HepG2 (cell line): ENCODE results near the gene CACNA2D1. TPM values are rescaled to one million over a fixed set of nuclear protein-coding genes. Genes with fewer than 3 reads are reported as not detected.

Experiments used
- ATAC-seq: fragments of 200-7000 bp; cut with Tn5 transposase; 3 replicates; pipeline ENCODE4 v1.9.1; 2020; ENCODE audit warnings: mild to moderate bottlenecking, moderate library complexity
- BruUV-seq: library from RNA; stranded (reverse); fragments of 400-500 nt; replicated peaks from 2 replicates; lab custom pipeline; 2021; lab: Mats Ljungman, UMichigan
- CTCF ChIA-PET: fragments of 300-600 bp; formaldehyde crosslinking; extraction: SDS; loops from one replicate; lab custom pipeline; 2021; ENCODE audit warnings: low total read pairs, inconsistent platforms, low intra/inter-chr PET ratio; lab: Yijun Ruan, JAX
- POLR2A ChIA-PET: fragments of 350-600 bp; sonication (Branson Sonifier 250); formaldehyde crosslinking; loops from one replicate; lab custom pipeline; 2020; ENCODE audit warnings: antibody characterized with exemption, inconsistent platforms; lab: Yijun Ruan, JAX
- DNase-seq: peaks from one replicate; pipeline ENCODE4 v3.0.0-alpha.2; 2015; ENCODE audit warnings: low spot score
- FAIRE-seq: peaks from 3 replicates; lab custom pipeline; 2011; peaks lifted over from hg19 to GRCh38; lab: Jason Lieb, UNC
- H2AFZ ChIP-seq: one replicate; pipeline ENCODE4 v1.6.1; 2011; ENCODE audit warnings: low read length, inconsistent platforms
- H3K27ac ChIP-seq: fragments of 300-600 bp; 3 replicates; pipeline ENCODE4 v1.8.0; 2011; ENCODE audit warnings: mixed run types, mild to moderate bottlenecking, mixed read lengths, low read length, inconsistent platforms; ENCODE audit not compliant: insufficient read depth; ENCODE audit errors: extremely low read length
- H3K27me3 ChIP-seq, 2 experiments: fragments of 200-600 bp in 1 of 2; 2 replicates in 1 of 2; 3 replicates in 1 of 2; pipeline versions ENCODE4 v1.6.0 to v1.8.0; 2011; ENCODE audit warnings: low read length in 2 of 2, mild to moderate bottlenecking in 2 of 2, moderate library complexity in 2 of 2, inconsistent platforms in 1 of 2; ENCODE audit not compliant: insufficient read depth in 2 of 2, control insufficient read depth in 1 of 2
- H3K36me3 ChIP-seq, 2 experiments: fragments of 200-600 bp in 1 of 2; replicated peaks in 1 of 2; 2 replicates in 1 of 2; 3 replicates in 1 of 2; pipeline versions ENCODE4 v1.5.1 to v1.8.0; 2011; ENCODE audit warnings: low read length in 2 of 2, inconsistent platforms in 1 of 2; ENCODE audit not compliant: insufficient read depth in 2 of 2, control insufficient read depth in 1 of 2
- H3K4me1 ChIP-seq: 2 replicates; pipeline ENCODE4 v1.5.1; 2012; ENCODE audit warnings: low read length, inconsistent platforms; ENCODE audit not compliant: insufficient read depth
- H3K4me2 ChIP-seq: 2 replicates; pipeline ENCODE4 v1.6.0; 2011; ENCODE audit warnings: low read depth, low read length, inconsistent platforms
- H3K4me3 ChIP-seq, 3 experiments: fragments of 200-600 bp in 1 of 3; sonication (generic), shearing (Covaris generic) in 1 of 3; replicated peaks in 1 of 3; 2 replicates each; pipeline ENCODE4 v1.5.1; 2011 to 2016; ENCODE audit warnings: low read length in 3 of 3, inconsistent platforms in 2 of 3, low read depth in 2 of 3, mild to moderate bottlenecking in 2 of 3, control low read depth in 1 of 3, mixed read lengths in 1 of 3; ENCODE audit not compliant: insufficient read depth in 1 of 3
- H3K79me2 ChIP-seq: one replicate; pipeline ENCODE4 v1.6.1; 2011; ENCODE audit warnings: low read length, inconsistent platforms; ENCODE audit not compliant: insufficient read depth
- H3K9ac ChIP-seq: 2 replicates; pipeline ENCODE4 v1.6.0; 2011; ENCODE audit warnings: mild to moderate bottlenecking, low read depth, low read length, inconsistent platforms; ENCODE audit not compliant: insufficient read depth
- H3K9me3 ChIP-seq: 2 replicates; pipeline ENCODE4 v1.5.1; 2012; ENCODE audit warnings: mild to moderate bottlenecking, low read length
- H4K20me1 ChIP-seq: 2 replicates; pipeline ENCODE4 v1.6.0; 2011; ENCODE audit warnings: inconsistent platforms, mild to moderate bottlenecking, low read length, moderate library complexity; ENCODE audit not compliant: insufficient read depth
- BCL6 ChIP-seq: IDR thresholded peaks from 2 replicates; pipeline ENCODE4 v1.6.1; 2016; ENCODE audit warnings: missing genetic modification reagents, missing compliant biosample characterization
- ERF ChIP-seq: IDR thresholded peaks from 2 replicates; pipeline ENCODE4 v1.6.1; 2018; ENCODE audit warnings: missing biosample characterization, missing genetic modification reagents
- HNF1A ChIP-seq, 2 experiments: sonication (generic) in 1 of 2; formaldehyde crosslinking in 1 of 2; IDR thresholded peaks; 2 replicates each; pipeline versions ENCODE4 v1.4.0 to v1.6.1; 2016 to 2020; ENCODE audit warnings: borderline replicate concordance in 1 of 2, low read depth in 1 of 2, mild to moderate bottlenecking in 1 of 2, missing genetic modification reagents in 1 of 2
- MEIS1 ChIP-seq: sonication (generic); formaldehyde crosslinking; IDR thresholded peaks from 2 replicates; pipeline ENCODE4 v1.9.0; 2021; ENCODE audit warnings: mild to moderate bottlenecking, missing genetic modification reagents, moderate library complexity, borderline replicate concordance
- PHF21A ChIP-seq: sonication (generic); formaldehyde crosslinking; IDR thresholded peaks from 2 replicates; pipeline ENCODE4 v1.5.0; 2020; ENCODE audit warnings: mild to moderate bottlenecking, missing genetic modification reagents
- SNAI1 ChIP-seq: sonication (generic); formaldehyde crosslinking; IDR thresholded peaks from 2 replicates; pipeline ENCODE4 v1.5.0; 2020; ENCODE audit warnings: mild to moderate bottlenecking, missing genetic modification reagents, borderline replicate concordance
- SP4 ChIP-seq: sonication (generic); formaldehyde crosslinking; IDR thresholded peaks from 2 replicates; pipeline ENCODE4 v1.8.1; 2023; ENCODE audit warnings: mild to moderate bottlenecking, missing genetic modification reagents
- XBP1 ChIP-seq: sonication (generic); formaldehyde crosslinking; IDR thresholded peaks from 2 replicates; pipeline ENCODE4 v1.5.0; 2020; ENCODE audit warnings: missing genetic modification reagents
- ZKSCAN1 ChIP-seq: fragments of 150-350 bp; IDR thresholded peaks from 2 replicates; pipeline ENCODE4 v1.6.1; 2014; ENCODE audit warnings: low read length
- ZNF160 ChIP-seq: sonication (generic); formaldehyde crosslinking; IDR thresholded peaks from 2 replicates; pipeline ENCODE4 v1.8.0; 2022; ENCODE audit warnings: mild to moderate bottlenecking, inconsistent platforms, missing genetic modification reagents
- ZNF20 ChIP-seq: sonication (generic); formaldehyde crosslinking; IDR thresholded peaks from 2 replicates; pipeline ENCODE4 v1.4.0; 2020; ENCODE audit warnings: mild to moderate bottlenecking, moderate library complexity, missing genetic modification reagents
- ZNF296 ChIP-seq: sonication (generic); formaldehyde crosslinking; conservative IDR thresholded peaks from 2 replicates; pipeline ENCODE4 v1.5.0; 2020; ENCODE audit warnings: mild to moderate bottlenecking, missing genetic modification reagents
- ZNF446 ChIP-seq: sonication (generic); formaldehyde crosslinking; IDR thresholded peaks from 2 replicates; pipeline ENCODE4 v1.5.0; 2020; ENCODE audit warnings: mild to moderate bottlenecking, missing genetic modification reagents
- ZNF546 ChIP-seq: sonication (generic); formaldehyde crosslinking; conservative IDR thresholded peaks from 2 replicates; pipeline ENCODE4 v1.8.1; 2023; ENCODE audit warnings: mild to moderate bottlenecking, missing genetic modification reagents
- ZNF652 ChIP-seq: IDR thresholded peaks from 2 replicates; pipeline ENCODE4 v1.6.1; 2016; ENCODE audit warnings: low read depth, borderline replicate concordance
- WGBS: methylation state at CpG from one replicate; pipeline ENCODE4 v1.1.6; 2017; ENCODE audit warnings: low lambda C conversion rate; 5-methylcytosine and 5-hydroxymethylcytosine counted together
- in situ Hi-C: cut with HindIII; loops from 2 replicates; pipeline ENCODE4 v1.10.0; 2017; ENCODE audit warnings: low pct_unique_long_range_greater_than_20kb; ENCODE audit not compliant: extremely low pct_ligation_motif_present
- intact Hi-C: fragments of 100-400 bp; cut with micrococcal nuclease; formaldehyde crosslinking; loops from one replicate; pipeline ENCODE4 v1.10.0; 2022; ENCODE audit not compliant: unreplicated experiment
- polyA plus RNA-seq, 8 experiments: library from polyadenylated mRNA; depleted of rRNA in 3 of 8; stranded (reverse) in 7 of 8; unstranded in 1 of 8; fragments of >200 nt; fragmentation: Illumina TruSeq in 4 of 8; extraction: Trizol in 4 of 8; gene quantifications; 2 replicates each; pipeline versions ENCODE4 v1.2.1 to v1.2.3, GENCODE V29; 2011 to 2016; ENCODE audit warnings: low read depth in 4 of 8, missing spikeins in 1 of 8, mixed read lengths in 1 of 8; ENCODE audit not compliant: insufficient read depth in 1 of 8
- total RNA-seq, 5 experiments: library from RNA; depleted of rRNA; stranded (reverse); fragments of >200 nt; fragmentation: Illumina TruSeq; extraction: Trizol; gene quantifications; 2 replicates each; pipeline ENCODE4 v1.2.3, GENCODE V29; 2016; ENCODE audit warnings: low read depth in 1 of 5
- TF ChIP-seq, protein P1 (sequence below): sonication (generic); formaldehyde crosslinking; IDR thresholded peaks from 2 replicates; pipeline ENCODE4 v1.8.1; 2023; ENCODE audit warnings: mild to moderate bottlenecking, missing genetic modification reagents, borderline replicate concordance

The CACNA2D1 gene
- total and polyA plus RNA-seq, 2 of the 13 experiments (the other 11 are each of a cell fraction or from before 2014, with no cell fraction given): not detected

DNA sequence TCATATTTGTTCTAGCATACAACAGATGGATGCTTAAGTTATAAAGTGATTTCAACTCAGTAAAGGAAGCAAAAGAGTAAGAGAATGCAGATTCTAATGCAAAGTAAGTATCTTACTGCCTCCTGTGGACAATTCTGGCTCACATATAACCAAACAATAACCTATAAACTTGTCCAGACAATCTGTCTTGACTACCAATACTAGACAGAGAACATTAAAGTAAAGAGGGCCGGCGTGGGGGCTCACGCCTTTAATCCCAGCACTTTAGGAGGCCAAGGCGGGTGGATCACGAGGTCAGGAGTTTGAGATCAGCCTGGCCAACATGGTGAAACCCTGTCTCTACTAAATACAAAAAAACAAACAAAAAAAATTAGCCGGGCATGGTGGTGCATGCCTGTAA is 329.3 kb downstream of the CACNA2D1 start:
- H3K9ac ChIP-seq: no peak overlapping the region
- no peaks in the 10 kb centered on the region for H3K79me2 ChIP-seq
- H3K4me1 ChIP-seq: no peaks in the 10 kb centered on the region
- intact Hi-C loops: no loop called here
- 13% methylated on average over 6 of the region's 6 CpGs for WGBS
- H4K20me1 ChIP-seq: no peaks in the 10 kb centered on the region
- no peak overlapping the region for H3K4me2 ChIP-seq
- no peak for FAIRE-seq
- H3K4me3 ChIP-seq: no peak overlapping the region
- H2AFZ ChIP-seq: no peak overlapping the region
- CTCF ChIA-PET: no interaction called here
- POLR2A ChIA-PET: no interaction called here
- no peak overlapping the region for H3K27ac ChIP-seq
- in situ Hi-C loops: no loop called here
- DNase-seq: no peak
- TF ChIP-seq ZNF20 (CRISPR knock-in tag): no peak
- TF ChIP-seq ZNF446 (CRISPR knock-in tag): no peak
- TF ChIP-seq MEIS1: no peak
- no peak for TF ChIP-seq XBP1 (CRISPR knock-in tag)
- TF ChIP-seq BCL6 (CRISPR knock-in tag): no peak
- TF ChIP-seq ZNF546 (CRISPR knock-in tag): no peak
- TF ChIP-seq ERF (CRISPR knock-in tag): no peak
- no peak for TF ChIP-seq SNAI1 (CRISPR knock-in tag)
- no peak for TF ChIP-seq ZKSCAN1
- TF ChIP-seq PHF21A (CRISPR knock-in tag): no peak
- no peak for ATAC-seq
- no peaks in the 10 kb centered on the region for H3K27me3 ChIP-seq
- no peaks in the 10 kb centered on the region for H3K36me3 ChIP-seq
- no TSS peak for BruUV-seq
- no peaks in the 10 kb centered on the region for H3K9me3 ChIP-seq

DNA sequence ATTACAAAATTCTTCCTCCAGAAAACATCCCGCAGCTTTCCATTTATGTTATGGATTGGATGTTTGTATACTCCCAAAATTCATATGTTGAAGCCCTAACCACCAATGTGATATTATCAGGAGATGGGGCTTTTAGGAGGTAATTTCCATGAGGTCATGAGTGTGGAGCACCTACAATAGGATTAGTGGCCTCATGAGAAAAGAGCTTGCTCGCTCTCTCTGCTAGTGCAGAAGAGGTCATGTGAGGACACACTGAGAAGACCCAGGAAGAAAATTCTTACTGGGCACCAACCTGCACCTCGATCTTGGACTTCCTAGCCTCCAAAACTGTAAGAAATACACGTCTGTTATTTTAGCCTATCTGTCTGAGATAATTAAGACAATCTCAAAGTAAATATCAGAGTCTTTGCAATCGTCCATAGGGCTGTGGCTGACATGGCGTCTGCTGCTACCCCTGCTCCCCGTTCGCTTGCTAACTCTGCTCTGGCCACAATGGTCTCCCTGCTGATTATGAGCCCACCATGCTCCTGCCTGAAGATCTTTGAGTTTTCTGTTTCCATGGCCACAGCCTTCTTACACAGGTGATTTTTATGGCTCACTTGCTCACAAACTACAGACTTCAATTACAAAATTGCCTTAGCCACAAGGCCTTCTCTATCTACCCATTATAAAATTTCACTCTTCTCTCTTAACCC is 333.3 kb downstream of the CACNA2D1 start:
- no peaks in the 10 kb centered on the region for H3K4me1 ChIP-seq
- no peak overlapping the region for H3K9ac ChIP-seq
- ChIA-PET POLR2A (no interaction called here), CTCF (no interaction called here)
- DNase-seq: no peak
- H3K27ac ChIP-seq: no peak overlapping the region
- no peak overlapping the region for H3K4me2 ChIP-seq
- BruUV-seq: no TSS peak
- H4K20me1 ChIP-seq: no peaks in the 10 kb centered on the region
- ATAC-seq: no peak
- intact Hi-C loops: no loop called here
- H3K36me3 ChIP-seq: no peaks in the 10 kb centered on the region
- H3K4me3 ChIP-seq: no peak overlapping the region
- H2AFZ ChIP-seq: no peak overlapping the region
- 26% methylated on average over 7 of the region's 8 CpGs for WGBS
- no peaks in the 10 kb centered on the region for H3K79me2 ChIP-seq
- in situ Hi-C loops: no loop called here
- no peak for FAIRE-seq
- H3K27me3 ChIP-seq: no peaks in the 10 kb centered on the region
- H3K9me3 ChIP-seq: no peaks in the 10 kb centered on the region
- no peak for TF ChIP-seq ZNF296
- TF ChIP-seq ZNF20 (CRISPR knock-in tag): no peak
- no peak for TF ChIP-seq ZNF652
- TF ChIP-seq, protein P1, sequence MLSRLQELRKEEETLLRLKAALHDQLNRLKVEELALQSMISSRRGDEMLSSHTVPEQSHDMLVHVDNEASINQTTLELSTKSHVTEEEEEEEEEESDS (CRISPR knock-in tag): no peak
- no peak for TF ChIP-seq ZNF160
- TF ChIP-seq HNF1A (IDR thresholded peaks at IDR 0.05; ENCODE audit: low read depth): no peak
- TF ChIP-seq HNF1A (CRISPR knock-in tag; IDR thresholded peaks at IDR 0.05; ENCODE audit: borderline replicate concordance): no peak
- no peak for TF ChIP-seq SP4 (CRISPR knock-in tag)
